Vagina (tissue), 2 donors: ENCODE results near the gene PLEKHA6.

ENCODE experiments used
- POLR2A ChIP-seq, 2 donors: fragments of 450-650 bp; IDR thresholded peaks; one replicate each; pipeline ENCODE4 v1.6.1; 2017; ENCODE audit warnings: antibody characterized with exemption in 2 of 2, mild to moderate bottlenecking in 2 of 2, moderate library complexity in 2 of 2
- TF ChIP-seq, protein P1 (sequence below), 3 experiments: fragments of 450-650 bp in 2 of 3; fragments of 200-600 bp in 1 of 3; sonication (generic) in 1 of 3; IDR thresholded peaks; one replicate each; pipeline ENCODE4 v1.5.1; 2017 to 2019; ENCODE audit warnings: antibody characterized with exemption in 3 of 3, mild to moderate bottlenecking in 2 of 3, moderate library complexity in 2 of 3

DNA sequence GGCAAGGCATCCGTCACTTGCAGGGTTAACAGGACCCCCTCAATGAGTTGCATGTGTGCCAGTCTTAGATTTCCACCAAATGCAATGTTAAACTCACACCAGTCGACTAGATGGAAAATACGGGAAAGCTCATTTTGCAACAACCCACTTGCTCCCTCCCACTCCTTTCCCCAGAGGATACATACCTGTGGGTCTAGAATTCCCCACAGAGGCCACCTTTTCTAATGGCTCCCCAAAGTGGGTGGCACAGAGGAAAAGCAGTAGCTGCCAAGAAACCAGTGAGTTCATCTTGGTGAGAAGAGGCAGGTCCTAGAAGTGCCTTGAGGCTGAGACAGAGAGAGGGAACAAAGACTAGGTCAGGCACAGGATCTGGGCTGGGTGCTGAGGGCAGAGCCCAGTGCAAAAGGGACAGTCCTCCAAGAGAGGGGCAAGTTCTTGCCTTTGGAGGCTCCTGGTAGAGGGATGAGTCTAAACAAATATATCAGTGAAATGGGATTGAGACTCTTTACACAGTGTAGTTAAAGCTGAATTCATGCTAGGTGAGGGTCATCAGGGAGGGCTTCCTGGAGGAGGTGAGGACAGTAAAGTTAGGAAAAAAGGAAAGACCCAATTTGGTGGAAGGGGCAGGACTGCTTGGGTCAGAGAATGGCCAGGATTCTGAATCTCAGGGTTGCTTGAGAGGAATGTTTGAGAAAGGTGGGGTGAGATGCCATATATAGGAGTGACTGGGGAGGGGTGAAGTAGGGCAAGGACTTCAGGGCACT lies 167.0 kb downstream of the PLEKHA6 start:
- TF ChIP-seq, protein P1, sequence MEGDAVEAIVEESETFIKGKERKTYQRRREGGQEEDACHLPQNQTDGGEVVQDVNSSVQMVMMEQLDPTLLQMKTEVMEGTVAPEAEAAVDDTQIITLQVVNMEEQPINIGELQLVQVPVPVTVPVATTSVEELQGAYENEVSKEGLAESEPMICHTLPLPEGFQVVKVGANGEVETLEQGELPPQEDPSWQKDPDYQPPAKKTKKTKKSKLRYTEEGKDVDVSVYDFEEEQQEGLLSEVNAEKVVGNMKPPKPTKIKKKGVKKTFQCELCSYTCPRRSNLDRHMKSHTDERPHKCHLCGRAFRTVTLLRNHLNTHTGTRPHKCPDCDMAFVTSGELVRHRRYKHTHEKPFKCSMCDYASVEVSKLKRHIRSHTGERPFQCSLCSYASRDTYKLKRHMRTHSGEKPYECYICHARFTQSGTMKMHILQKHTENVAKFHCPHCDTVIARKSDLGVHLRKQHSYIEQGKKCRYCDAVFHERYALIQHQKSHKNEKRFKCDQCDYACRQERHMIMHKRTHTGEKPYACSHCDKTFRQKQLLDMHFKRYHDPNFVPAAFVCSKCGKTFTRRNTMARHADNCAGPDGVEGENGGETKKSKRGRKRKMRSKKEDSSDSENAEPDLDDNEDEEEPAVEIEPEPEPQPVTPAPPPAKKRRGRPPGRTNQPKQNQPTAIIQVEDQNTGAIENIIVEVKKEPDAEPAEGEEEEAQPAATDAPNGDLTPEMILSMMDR (IDR thresholded peaks at IDR 0.05): no peak
- no peak for TF ChIP-seq POLR2A (IDR thresholded peaks at IDR 0.05)
